Lower leg skin (tissue), 4 donors: Measurements from ENCODE around the gene BAZ1B. TPM values are rescaled to one million over a fixed set of nuclear protein-coding genes. Genes with fewer than 3 reads are reported as not detected.
A peak's percentile ranks its signal among the peaks of the same experiment; 100 is the strongest.
"Not testable (repeated sequence)": the region's sequence is repeated elsewhere in the genome, so short reads cannot be mapped to it uniquely, and the experiment has no call there.

Experiments used
- DNase-seq, 2 donors: peaks; one replicate each; pipeline ENCODE4 v3.0.0-alpha.2; 2019; ENCODE audit warnings: low spot score in 2 of 2
- H3K4me3 ChIP-seq: fragments of 200-600 bp; sonication (generic); 2 replicates; pipeline ENCODE4 v1.5.1; 2017; ENCODE audit warnings: mild to moderate bottlenecking, low read depth; ENCODE audit not compliant: poor library complexity, severe bottlenecking
- CTCF ChIP-seq, 3 donors: fragments of 450-650 bp; IDR thresholded peaks; one replicate each; pipeline ENCODE4 v1.5.1; 2016; ENCODE audit warnings: antibody characterized with exemption in 3 of 3, mild to moderate bottlenecking in 3 of 3, moderate library complexity in 2 of 3
- POLR2A ChIP-seq, 2 donors: fragments of 450-650 bp; IDR thresholded peaks; one replicate each; pipeline ENCODE4 v1.6.1; 2016 to 2017; ENCODE audit warnings: antibody characterized with exemption in 2 of 2, mild to moderate bottlenecking in 1 of 2, moderate library complexity in 1 of 2
- WGBS, 2 donors: methylation state at CpG; one replicate each; pipeline ENCODE4 v1.1.5; 2018; 5-methylcytosine and 5-hydroxymethylcytosine counted together
- intact Hi-C: fragments of 100-400 bp; cut with DNase I; formaldehyde crosslinking; loops from one replicate; pipeline ENCODE4 v1.15.0; 2023; ENCODE audit warnings: low total_unique reads
- total RNA-seq, 4 donors: library from RNA; depleted of rRNA; stranded (reverse); fragments of >200 nt; gene quantifications; one replicate each; pipeline ENCODE4 v1.1.0, GENCODE V29; 2016

BAZ1B gene
- total RNA-seq, 4 donors from 2014 or later = 22.6 to 33.6 (median 28.8) TPM

GRCh38 chr7:73557397-73558257 lies 35.5 kb upstream of the BAZ1B start, which contains the start of gene BCL7B:
Gene BCL7B, minus strand, starts transcription at chr7:73557690. Its CDS starts 112 bp downstream, at chr7:73557578.
- peak; percentile 53 to 93 for DNase-seq
- intact Hi-C loops = no loop called here
- TF ChIP-seq POLR2A (IDR thresholded peaks at IDR 0.05) (no peak), CTCF (IDR thresholded peaks at IDR 0.05) (no peak)
- H3K4me3 ChIP-seq = peak within 1 kb of the TSS; percentile 92
- 8 to 17% methylated on average over 16 to 42 of the region's 83 CpGs for WGBS, 2 donors

GRCh38 chr7:73557108-73557396 lies 35.0 kb upstream of the BAZ1B start:
- intact Hi-C loops = no loop called here
- 0% methylated on average over 4 to 7 of the region's 36 CpGs for WGBS, 2 donors
- TF ChIP-seq POLR2A (IDR thresholded peaks at IDR 0.05) = no peak
- TF ChIP-seq CTCF (IDR thresholded peaks at IDR 0.05) = no peak
- peak; percentile 87 to 98 for DNase-seq
- H3K4me3 ChIP-seq = peak overlapping the region; percentile 92

GRCh38 chr7:73556208-73557107 lies 34.4 kb upstream of the BAZ1B start:
- TF ChIP-seq CTCF (IDR thresholded peaks at IDR 0.05) = no peak
- TF ChIP-seq POLR2A (IDR thresholded peaks at IDR 0.05) = no peak
- intact Hi-C loops = no loop called here
- WGBS, 2 donors = 12 to 13% methylated on average over 28 of the region's 28 CpGs

GRCh38 chr7:73555411-73555982 lies 33.4 kb upstream of the BAZ1B start:
- DNase-seq = no peak
- TF ChIP-seq CTCF (IDR thresholded peaks at IDR 0.05) (no peak), POLR2A (IDR thresholded peaks at IDR 0.05) (no peak)
- H3K4me3 ChIP-seq = no peak overlapping the region
- intact Hi-C loops = no loop called here
- 26 to 34% methylated on average over 6 of the region's 6 CpGs for WGBS, 2 donors

More at GRCh38 chr7:73556208-73557107, 34.4 kb upstream of the BAZ1B start:
- peak overlapping the region; percentile 38 for H3K4me3 ChIP-seq
- DNase-seq = no peak

GRCh38 chr7:73550093-73550492 lies 28.0 kb upstream of the BAZ1B start:
- DNase-seq, H3K4me3 ChIP-seq, intact Hi-C loops: not testable (repeated sequence)
- 85 to 89% methylated on average over 5 of the region's 5 CpGs for WGBS, 2 donors

GRCh38 chr7:73549176-73549575 lies 27.1 kb upstream of the BAZ1B start:
- WGBS, 2 donors = 85 to 92% methylated on average over 4 of the region's 4 CpGs
- intact Hi-C loops = no loop called here
- H3K4me3 ChIP-seq = no peak overlapping the region
- no peak for DNase-seq
- no peak for TF ChIP-seq CTCF (IDR thresholded peaks at IDR 0.05)
- no peak for TF ChIP-seq POLR2A (IDR thresholded peaks at IDR 0.05)
